SK-N-SH (cell line): ENCODE results near the gene ZNF584. TPM values are rescaled to one million over a fixed set of nuclear protein-coding genes. Genes with fewer than 3 reads are reported as not detected.

Experiments used
- CTCF ChIA-PET: fragments of 300-600, 350-600 bp; formaldehyde crosslinking; extraction: SDS; loops from one replicate; lab custom pipeline; 2021; lab: Yijun Ruan, JAX
- POLR2A ChIA-PET: fragments of 350-600 bp; sonication (Branson Sonifier 250); formaldehyde crosslinking; extraction: SDS; loops from one replicate; lab custom pipeline; 2020; ENCODE audit warnings: antibody characterized with exemption, inconsistent platforms; lab: Yijun Ruan, JAX
- DNase-seq: peaks from one replicate; pipeline ENCODE4 v3.0.0; 2012
- H2AFZ ChIP-seq: fragments of 200-600 bp; sonication (generic); 2 replicates; pipeline ENCODE4 v1.8.1; 2016; ENCODE audit warnings: antibody characterized with exemption, mild to moderate bottlenecking, low read depth
- H3F3A ChIP-seq: fragments of 200-600 bp; sonication (generic); replicated peaks from 2 replicates; pipeline ENCODE3; 2016; ENCODE audit warnings: antibody characterized with exemption, mild to moderate bottlenecking; ENCODE audit not compliant: insufficient read depth
- H3K27ac ChIP-seq, 2 experiments: fragments of 200-500 bp in 1 of 2; fragments of 200-600 bp in 1 of 2; sonication (Bioruptor generic) in 1 of 2; sonication (generic), shearing (Covaris generic) in 1 of 2; 2 replicates each; pipeline versions ENCODE4 v1.5.1 to v1.6.1; 2014 to 2016; ENCODE audit warnings: low read depth in 2 of 2, inconsistent platforms in 1 of 2, low read length in 1 of 2, mild to moderate bottlenecking in 1 of 2, mixed read lengths in 1 of 2
- H3K27me3 ChIP-seq: fragments of 200-600 bp; sonication (generic), shearing (Covaris generic); 2 replicates; pipeline ENCODE4 v1.6.1; 2016; ENCODE audit warnings: mixed run types; ENCODE audit not compliant: insufficient read depth
- H3K36me3 ChIP-seq, 2 experiments: fragments of 200-500 bp in 1 of 2; fragments of 200-600 bp in 1 of 2; sonication (Bioruptor generic) in 1 of 2; sonication (generic) in 1 of 2; replicated peaks in 1 of 2; 2 replicates each; pipeline versions ENCODE3 to v1.5.1; 2014 to 2016; ENCODE audit warnings: low read length in 1 of 2, mild to moderate bottlenecking in 1 of 2; ENCODE audit not compliant: insufficient read depth in 2 of 2, control insufficient read depth in 1 of 2
- H3K4me1 ChIP-seq, 2 experiments: fragments of 200-500 bp in 1 of 2; fragments of 200-600 bp in 1 of 2; sonication (Bioruptor generic) in 1 of 2; sonication (generic), shearing (Covaris generic) in 1 of 2; 2 replicates each; pipeline versions ENCODE4 v1.5.1 to v1.6.1; 2014 to 2016; ENCODE audit warnings: low read depth in 1 of 2, low read length in 1 of 2, mixed run types in 1 of 2; ENCODE audit not compliant: insufficient read depth in 2 of 2, control insufficient read depth in 1 of 2
- H3K4me2 ChIP-seq: fragments of 200-600 bp; sonication (generic), shearing (Covaris generic); 2 replicates; pipeline ENCODE4 v1.6.1; 2017; ENCODE audit warnings: mixed run types
- H3K4me3 ChIP-seq, 2 experiments: fragments of 200-500 bp in 1 of 2; fragments of 200-600 bp in 1 of 2; sonication (Bioruptor generic) in 1 of 2; sonication (generic), shearing (Covaris generic) in 1 of 2; 2 replicates each; pipeline versions ENCODE4 v1.5.1 to v1.8.1; 2014 to 2016; ENCODE audit warnings: low read depth in 2 of 2, inconsistent platforms in 1 of 2, low read length in 1 of 2, mild to moderate bottlenecking in 1 of 2, mixed read lengths in 1 of 2, moderate library complexity in 1 of 2
- H3K79me2 ChIP-seq: fragments of 200-600 bp; sonication (generic); 2 replicates; pipeline ENCODE4 v1.8.1; 2017; ENCODE audit warnings: mild to moderate bottlenecking; ENCODE audit not compliant: insufficient read depth
- H3K9ac ChIP-seq: fragments of 200-600 bp; sonication (generic); 2 replicates; pipeline ENCODE4 v1.6.1; 2017; ENCODE audit warnings: mixed run types
- H3K9me2 ChIP-seq: fragments of 200-600 bp; sonication (generic); 2 replicates; pipeline ENCODE4 v1.6.1; 2017; ENCODE audit warnings: mixed run types
- H3K9me3 ChIP-seq: fragments of 200-600 bp; sonication (generic); 2 replicates; pipeline ENCODE4 v1.6.1; 2017; ENCODE audit warnings: mixed run types, mild to moderate bottlenecking, moderate library complexity
- H4K20me1 ChIP-seq: fragments of 200-600 bp; sonication (generic); 2 replicates; pipeline ENCODE4 v1.6.1; 2017; ENCODE audit warnings: mild to moderate bottlenecking, mixed run types; ENCODE audit not compliant: insufficient read depth
- CHD2 ChIP-seq: fragments of 150-350 bp; IDR thresholded peaks from 2 replicates; pipeline ENCODE4 v1.6.1; 2018; ENCODE audit warnings: low read length; ENCODE audit not compliant: partially characterized antibody
- ELF1 ChIP-seq: IDR thresholded peaks from 2 replicates; pipeline ENCODE4 v1.4.0; 2012
- EP300 ChIP-seq, 2 experiments: IDR thresholded peaks; 2 replicates each; pipeline versions ENCODE4 v1.4.0 to v1.6.1; 2012; ENCODE audit warnings: borderline replicate concordance in 1 of 2, low read depth in 1 of 2, low read length in 1 of 2
- FOSL2 ChIP-seq: IDR thresholded peaks from 2 replicates; pipeline ENCODE4 v1.4.0; 2012; ENCODE audit warnings: low read depth, mild to moderate bottlenecking, moderate library complexity, borderline replicate concordance
- FOXJ3 ChIP-seq: sonication (generic); formaldehyde crosslinking; IDR thresholded peaks from 2 replicates; pipeline ENCODE4 v1.5.1; 2020; ENCODE audit warnings: mild to moderate bottlenecking, missing genetic modification reagents
- FOXM1 ChIP-seq: IDR thresholded peaks from 2 replicates; pipeline ENCODE4 v1.4.0; 2012; ENCODE audit warnings: low read depth, mild to moderate bottlenecking
- GABPA ChIP-seq: IDR thresholded peaks from 2 replicates; pipeline ENCODE4 v1.4.0; 2012; ENCODE audit warnings: low read depth, mild to moderate bottlenecking
- JUND ChIP-seq: IDR thresholded peaks from 2 replicates; pipeline ENCODE4 v1.4.0; 2012
- MEF2A ChIP-seq: IDR thresholded peaks from 2 replicates; pipeline ENCODE4 v1.4.0; 2012; ENCODE audit warnings: low read depth, borderline replicate concordance
- MXI1 ChIP-seq: IDR thresholded peaks from 2 replicates; pipeline ENCODE4 v1.6.1; 2012; ENCODE audit warnings: mild to moderate bottlenecking, low read depth, low read length, improper control_type of control experiment
- NFIC ChIP-seq: IDR thresholded peaks from 2 replicates; pipeline ENCODE4 v1.4.0; 2012; ENCODE audit warnings: borderline replicate concordance
- RFX5 ChIP-seq: IDR thresholded peaks from 2 replicates; pipeline ENCODE4 v1.6.1; 2012; ENCODE audit warnings: mild to moderate bottlenecking, improper control_type of control experiment, low read length
- RXRA ChIP-seq: IDR thresholded peaks from 2 replicates; pipeline ENCODE4 v1.4.0; 2012; ENCODE audit warnings: low read depth, mild to moderate bottlenecking, borderline replicate concordance
- SIN3A ChIP-seq: IDR thresholded peaks from 2 replicates; pipeline ENCODE4 v1.6.1; 2012; ENCODE audit warnings: low read depth, mild to moderate bottlenecking, low read length, moderate library complexity, borderline replicate concordance
- SMC3 ChIP-seq: IDR thresholded peaks from 2 replicates; pipeline ENCODE4 v1.6.1; 2012; ENCODE audit warnings: low read depth, low read length, improper control_type of control experiment
- TCF12 ChIP-seq: IDR thresholded peaks from 2 replicates; pipeline ENCODE4 v1.4.0; 2012
- TEAD4 ChIP-seq: IDR thresholded peaks from 2 replicates; pipeline ENCODE4 v1.4.0; 2012; ENCODE audit warnings: mild to moderate bottlenecking, borderline replicate concordance; ENCODE audit not compliant: insufficient read depth
- YY1 ChIP-seq: IDR thresholded peaks from 2 replicates; pipeline ENCODE4 v1.4.0; 2012; ENCODE audit warnings: low read depth, mild to moderate bottlenecking
- WGBS: methylation state at CpG from one replicate; pipeline ENCODE4 v1.1.6; 2017; ENCODE audit warnings: low lambda C conversion rate; 5-methylcytosine and 5-hydroxymethylcytosine counted together
- polyA plus RNA-seq, 3 experiments: library from polyadenylated mRNA; depleted of rRNA; stranded (reverse); fragments of >200 nt; gene quantifications; 2 replicates each; pipeline ENCODE4 v1.2.3, GENCODE V29; 2012
- TF ChIP-seq, protein P1 (sequence below): fragments of 150-350 bp; IDR thresholded peaks from 2 replicates; pipeline ENCODE4 v1.6.1; 2016; ENCODE audit warnings: mild to moderate bottlenecking, low read depth, low read length
- TF ChIP-seq, protein P2 (sequence below): IDR thresholded peaks from 2 replicates; pipeline ENCODE4 v1.4.0; 2012; ENCODE audit warnings: low read depth, borderline replicate concordance
- TF ChIP-seq, protein P3 (sequence below): fragments of 150-350 bp; IDR thresholded peaks from 2 replicates; pipeline ENCODE4 v1.6.1; 2017; ENCODE audit warnings: antibody characterized with exemption, low read length, low read depth, borderline replicate concordance
- TF ChIP-seq, protein P4 (sequence below): IDR thresholded peaks from 2 replicates; pipeline ENCODE4 v1.6.1; 2012; ENCODE audit warnings: mild to moderate bottlenecking, low read depth, low read length, moderate library complexity
- TF ChIP-seq, protein P5 (sequence below): fragments of 200-600 bp; sonication (generic); IDR thresholded peaks from 2 replicates; pipeline ENCODE4 v1.6.1; 2017; ENCODE audit warnings: antibody characterized with exemption, mild to moderate bottlenecking, moderate library complexity

The ZNF584 gene
- polyA plus RNA-seq, 1 of the 3 experiments (the other 2 are of a cell fraction), result 9.4 TPM

DNA sequence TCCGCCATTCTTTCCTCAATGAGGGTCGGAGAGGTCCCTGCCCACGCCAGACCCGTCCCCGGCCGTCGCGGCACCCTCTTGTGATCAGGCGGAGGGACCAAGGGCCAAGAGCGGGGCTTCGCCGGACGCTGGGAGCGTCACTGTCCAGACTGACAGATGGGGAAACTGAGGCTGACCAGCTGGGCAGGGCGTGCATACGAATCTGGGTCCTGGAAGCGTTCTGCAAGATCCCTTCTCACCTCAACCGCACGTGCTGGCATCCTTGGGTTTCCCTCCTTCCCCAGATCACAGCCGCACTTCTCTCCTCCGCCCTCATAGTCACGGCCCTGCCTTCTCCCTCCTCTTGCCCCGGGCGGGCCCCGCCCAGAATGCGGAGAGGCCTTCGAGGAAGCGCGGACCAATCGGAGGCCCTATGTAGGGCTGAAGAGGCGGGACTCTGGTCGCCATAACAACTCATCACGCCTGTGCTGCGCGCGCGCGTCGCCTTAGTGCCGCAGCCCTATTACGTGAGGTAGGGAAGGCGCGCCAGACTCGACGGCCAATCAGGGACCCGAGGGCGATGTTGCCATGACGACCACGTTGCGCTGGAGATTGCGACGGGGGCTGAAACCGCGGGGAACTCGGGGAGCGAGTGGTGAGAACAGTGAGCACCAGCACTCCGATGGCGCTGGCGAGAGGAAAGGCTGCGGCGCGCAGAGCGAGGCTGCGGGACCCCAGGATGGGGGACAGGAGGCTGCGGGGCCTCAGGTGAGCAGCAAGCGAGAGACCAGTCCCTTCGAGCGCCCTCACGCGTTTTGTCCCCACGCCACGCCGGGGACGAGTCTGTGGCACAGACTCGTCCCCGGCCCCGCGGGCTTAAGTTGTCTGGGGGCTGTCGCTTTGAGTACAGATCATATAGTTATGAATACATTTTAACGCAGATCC lies 7.3 kb upstream of the ZNF584 start:
- WGBS, result 3% methylated on average over 66 of the region's 80 CpGs
- Histone ChIP-seq H4K20me1 (no peaks in the 10 kb centered on the region), H3K4me3 (peak overlapping the region; percentile 71 to 83), H2AFZ (peak overlapping the region; percentile 89), H3K79me2 (peaks cover 17% of the 10 kb centered on the region), H3K9me3 (no peaks in the 10 kb centered on the region), H3K36me3 (no peaks in the 10 kb centered on the region), H3K27me3 (no peaks in the 10 kb centered on the region), H3K4me2 (peak overlapping the region; percentile 100), H3K27ac (peak overlapping the region; percentile 75 to 87; a peak in 3 of 4 replicates), H3K9me2 (no peaks in the 10 kb centered on the region), H3K9ac (peak overlapping the region; percentile 77), H3K4me1 (peaks cover 6 to 20% of the 10 kb centered on the region in 2 experiments; a peak in 2 of 4 replicates), H3F3A (peaks cover 19% of the 10 kb centered on the region)
- CTCF ChIA-PET, result no interaction called here
- POLR2A ChIA-PET, result interaction anchor here (1.6 kb wide), 1 partner anchor 39 kb away, joined by 6 read pairs; the partner anchor contains the start of gene ZNF497
- peak; percentile 97 for DNase-seq
- no peak for TF ChIP-seq MEF2A
- peak; percentile 99 for TF ChIP-seq RFX5
- no peak for TF ChIP-seq FOSL2
- TF ChIP-seq, protein P1, sequence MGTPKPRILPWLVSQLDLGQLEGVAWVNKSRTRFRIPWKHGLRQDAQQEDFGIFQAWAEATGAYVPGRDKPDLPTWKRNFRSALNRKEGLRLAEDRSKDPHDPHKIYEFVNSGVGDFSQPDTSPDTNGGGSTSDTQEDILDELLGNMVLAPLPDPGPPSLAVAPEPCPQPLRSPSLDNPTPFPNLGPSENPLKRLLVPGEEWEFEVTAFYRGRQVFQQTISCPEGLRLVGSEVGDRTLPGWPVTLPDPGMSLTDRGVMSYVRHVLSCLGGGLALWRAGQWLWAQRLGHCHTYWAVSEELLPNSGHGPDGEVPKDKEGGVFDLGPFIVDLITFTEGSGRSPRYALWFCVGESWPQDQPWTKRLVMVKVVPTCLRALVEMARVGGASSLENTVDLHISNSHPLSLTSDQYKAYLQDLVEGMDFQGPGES, result peak; percentile 36; the same call in 1 of the 2 replicates
- no peak; the same call in 1 of the 2 replicates for TF ChIP-seq SIN3A
- no peak for TF ChIP-seq YY1
- TF ChIP-seq GABPA, result no peak
- no peak for TF ChIP-seq ELF1
- TF ChIP-seq, protein P2, sequence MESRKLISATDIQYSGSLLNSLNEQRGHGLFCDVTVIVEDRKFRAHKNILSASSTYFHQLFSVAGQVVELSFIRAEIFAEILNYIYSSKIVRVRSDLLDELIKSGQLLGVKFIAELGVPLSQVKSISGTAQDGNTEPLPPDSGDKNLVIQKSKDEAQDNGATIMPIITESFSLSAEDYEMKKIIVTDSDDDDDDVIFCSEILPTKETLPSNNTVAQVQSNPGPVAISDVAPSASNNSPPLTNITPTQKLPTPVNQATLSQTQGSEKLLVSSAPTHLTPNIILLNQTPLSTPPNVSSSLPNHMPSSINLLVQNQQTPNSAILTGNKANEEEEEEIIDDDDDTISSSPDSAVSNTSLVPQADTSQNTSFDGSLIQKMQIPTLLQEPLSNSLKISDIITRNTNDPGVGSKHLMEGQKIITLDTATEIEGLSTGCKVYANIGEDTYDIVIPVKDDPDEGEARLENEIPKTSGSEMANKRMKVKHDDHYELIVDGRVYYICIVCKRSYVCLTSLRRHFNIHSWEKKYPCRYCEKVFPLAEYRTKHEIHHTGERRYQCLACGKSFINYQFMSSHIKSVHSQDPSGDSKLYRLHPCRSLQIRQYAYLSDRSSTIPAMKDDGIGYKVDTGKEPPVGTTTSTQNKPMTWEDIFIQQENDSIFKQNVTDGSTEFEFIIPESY, result no peak
- no peak for TF ChIP-seq RXRA
- TF ChIP-seq FOXJ3 (CRISPR knock-in tag), result no peak
- TF ChIP-seq, protein P3, sequence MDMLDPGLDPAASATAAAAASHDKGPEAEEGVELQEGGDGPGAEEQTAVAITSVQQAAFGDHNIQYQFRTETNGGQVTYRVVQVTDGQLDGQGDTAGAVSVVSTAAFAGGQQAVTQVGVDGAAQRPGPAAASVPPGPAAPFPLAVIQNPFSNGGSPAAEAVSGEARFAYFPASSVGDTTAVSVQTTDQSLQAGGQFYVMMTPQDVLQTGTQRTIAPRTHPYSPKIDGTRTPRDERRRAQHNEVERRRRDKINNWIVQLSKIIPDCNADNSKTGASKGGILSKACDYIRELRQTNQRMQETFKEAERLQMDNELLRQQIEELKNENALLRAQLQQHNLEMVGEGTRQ, result no peak
- TF ChIP-seq CHD2, result peak; percentile 59
- no peak for TF ChIP-seq TEAD4
- TF ChIP-seq MXI1, result peak; percentile 95
- 0 out of 4 replicates have a peak, but pooled peaks of 1 of the 2 experiments have one; percentile 29 for TF ChIP-seq EP300 (IDR thresholded peaks at IDR 0.05; ENCODE audit: borderline replicate concordance in 1 of 2, low read depth in 1 of 2, low read length in 1 of 2)
- TF ChIP-seq TCF12, result no peak
- TF ChIP-seq, protein P4, sequence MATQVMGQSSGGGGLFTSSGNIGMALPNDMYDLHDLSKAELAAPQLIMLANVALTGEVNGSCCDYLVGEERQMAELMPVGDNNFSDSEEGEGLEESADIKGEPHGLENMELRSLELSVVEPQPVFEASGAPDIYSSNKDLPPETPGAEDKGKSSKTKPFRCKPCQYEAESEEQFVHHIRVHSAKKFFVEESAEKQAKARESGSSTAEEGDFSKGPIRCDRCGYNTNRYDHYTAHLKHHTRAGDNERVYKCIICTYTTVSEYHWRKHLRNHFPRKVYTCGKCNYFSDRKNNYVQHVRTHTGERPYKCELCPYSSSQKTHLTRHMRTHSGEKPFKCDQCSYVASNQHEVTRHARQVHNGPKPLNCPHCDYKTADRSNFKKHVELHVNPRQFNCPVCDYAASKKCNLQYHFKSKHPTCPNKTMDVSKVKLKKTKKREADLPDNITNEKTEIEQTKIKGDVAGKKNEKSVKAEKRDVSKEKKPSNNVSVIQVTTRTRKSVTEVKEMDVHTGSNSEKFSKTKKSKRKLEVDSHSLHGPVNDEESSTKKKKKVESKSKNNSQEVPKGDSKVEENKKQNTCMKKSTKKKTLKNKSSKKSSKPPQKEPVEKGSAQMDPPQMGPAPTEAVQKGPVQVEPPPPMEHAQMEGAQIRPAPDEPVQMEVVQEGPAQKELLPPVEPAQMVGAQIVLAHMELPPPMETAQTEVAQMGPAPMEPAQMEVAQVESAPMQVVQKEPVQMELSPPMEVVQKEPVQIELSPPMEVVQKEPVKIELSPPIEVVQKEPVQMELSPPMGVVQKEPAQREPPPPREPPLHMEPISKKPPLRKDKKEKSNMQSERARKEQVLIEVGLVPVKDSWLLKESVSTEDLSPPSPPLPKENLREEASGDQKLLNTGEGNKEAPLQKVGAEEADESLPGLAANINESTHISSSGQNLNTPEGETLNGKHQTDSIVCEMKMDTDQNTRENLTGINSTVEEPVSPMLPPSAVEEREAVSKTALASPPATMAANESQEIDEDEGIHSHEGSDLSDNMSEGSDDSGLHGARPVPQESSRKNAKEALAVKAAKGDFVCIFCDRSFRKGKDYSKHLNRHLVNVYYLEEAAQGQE, result no peak
- no peak for TF ChIP-seq FOXM1
- no peak for TF ChIP-seq NFIC
- TF ChIP-seq, protein P5, sequence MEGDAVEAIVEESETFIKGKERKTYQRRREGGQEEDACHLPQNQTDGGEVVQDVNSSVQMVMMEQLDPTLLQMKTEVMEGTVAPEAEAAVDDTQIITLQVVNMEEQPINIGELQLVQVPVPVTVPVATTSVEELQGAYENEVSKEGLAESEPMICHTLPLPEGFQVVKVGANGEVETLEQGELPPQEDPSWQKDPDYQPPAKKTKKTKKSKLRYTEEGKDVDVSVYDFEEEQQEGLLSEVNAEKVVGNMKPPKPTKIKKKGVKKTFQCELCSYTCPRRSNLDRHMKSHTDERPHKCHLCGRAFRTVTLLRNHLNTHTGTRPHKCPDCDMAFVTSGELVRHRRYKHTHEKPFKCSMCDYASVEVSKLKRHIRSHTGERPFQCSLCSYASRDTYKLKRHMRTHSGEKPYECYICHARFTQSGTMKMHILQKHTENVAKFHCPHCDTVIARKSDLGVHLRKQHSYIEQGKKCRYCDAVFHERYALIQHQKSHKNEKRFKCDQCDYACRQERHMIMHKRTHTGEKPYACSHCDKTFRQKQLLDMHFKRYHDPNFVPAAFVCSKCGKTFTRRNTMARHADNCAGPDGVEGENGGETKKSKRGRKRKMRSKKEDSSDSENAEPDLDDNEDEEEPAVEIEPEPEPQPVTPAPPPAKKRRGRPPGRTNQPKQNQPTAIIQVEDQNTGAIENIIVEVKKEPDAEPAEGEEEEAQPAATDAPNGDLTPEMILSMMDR, result 0 out of 2 replicates have a peak, but pooled peaks have one; percentile 10
- no peak for TF ChIP-seq JUND
- TF ChIP-seq SMC3, result no peak
